HG03432 (cell line): Measurements from ENCODE around the gene SCAI.
A peak's percentile ranks its signal among the peaks of the same experiment; 100 is the strongest.
"Not testable (repeated sequence)": the region's sequence is repeated elsewhere in the genome, so short reads cannot be mapped to it uniquely, and the experiment has no call there.

Experiments used
- ATAC-seq: cut with Tn5 transposase; IDR thresholded peaks from one replicate; pipeline ENCODE4 v1.9.1; 2021; ENCODE audit warnings: mild to moderate bottlenecking, moderate library complexity; ENCODE audit not compliant: unreplicated experiment

Gene SCAI

GRCh38 chr9:125143377-125144090 lies at the start of gene SCAI:
Gene SCAI, minus strand, starts transcription at chr9:125143528. Its CDS starts 91 bp downstream, at chr9:125143437.
- ATAC-seq = peak; percentile 98

DNA sequence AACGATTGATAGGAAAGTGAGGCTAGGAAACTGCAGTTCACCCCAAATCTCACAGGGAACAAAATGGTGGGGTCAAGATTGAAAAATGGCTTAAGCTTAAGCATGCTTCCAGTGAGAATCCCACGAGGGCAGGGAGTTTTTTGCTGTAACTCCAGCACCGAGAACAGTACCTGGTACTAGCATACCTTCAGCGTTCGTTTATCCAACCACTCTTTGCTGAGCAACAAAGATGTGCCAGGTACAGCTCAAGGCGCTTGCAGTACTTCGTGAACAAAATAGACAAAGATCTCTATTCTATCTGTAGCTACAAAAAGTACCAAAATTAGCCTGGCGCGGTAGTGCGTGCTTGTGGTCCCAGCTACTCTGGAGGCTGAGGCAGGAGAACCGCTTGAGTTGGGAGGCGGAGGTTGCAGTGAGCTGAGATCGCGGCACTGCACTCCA lies 47.1 kb upstream of the SCAI start:
- ATAC-seq = no peak

DNA sequence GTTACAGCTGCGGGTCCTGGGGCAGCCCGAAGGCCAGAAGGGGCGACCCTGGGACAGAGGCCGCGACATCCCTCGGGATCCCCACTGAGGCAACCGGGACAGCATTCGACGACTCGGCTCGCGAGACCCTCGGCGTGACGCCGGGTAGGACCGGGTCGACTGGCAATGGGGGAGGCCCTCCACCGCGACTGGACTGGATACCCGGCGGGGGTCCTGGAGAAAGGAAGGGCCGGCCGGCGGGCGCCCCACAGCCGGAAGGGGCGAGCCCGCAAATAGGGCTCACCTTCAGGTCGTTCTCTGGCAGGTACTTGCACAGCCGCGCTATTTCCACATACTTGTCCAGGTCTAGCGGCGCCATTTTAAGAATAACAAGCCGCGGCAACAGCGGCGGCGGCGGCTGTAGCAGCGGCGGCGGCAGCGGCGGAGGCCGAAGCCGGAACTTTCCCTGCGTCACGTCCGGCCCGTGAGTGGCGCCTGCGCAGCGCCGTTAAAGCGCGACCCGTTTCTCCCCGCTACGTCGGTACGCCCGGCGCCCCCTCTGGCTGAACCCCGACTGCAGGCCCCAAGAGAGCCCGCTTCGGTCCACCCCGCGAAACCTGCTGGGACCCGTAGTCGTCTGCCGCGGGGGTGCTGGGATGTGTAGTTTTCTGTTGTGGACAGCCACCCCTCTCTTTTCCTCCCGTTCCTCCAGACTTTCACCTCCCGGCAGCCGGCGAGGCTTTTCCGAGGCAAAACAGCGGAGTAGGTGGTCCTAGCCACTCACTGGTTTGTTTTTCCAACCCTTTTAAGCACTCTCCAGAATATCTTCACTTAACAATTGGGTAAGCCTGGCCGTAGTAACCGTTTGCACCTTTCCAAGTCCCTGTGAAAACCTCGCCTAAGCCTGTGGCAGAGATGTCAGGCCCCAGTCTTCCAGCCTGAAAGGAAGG lies 46.3 kb upstream of the SCAI start, which contains the start of gene PPP6C:
Gene PPP6C, minus strand, starts transcription at position 443 of the 929 bp plus-strand sequence. Its CDS starts 85 bp downstream, at position 358.
- peak; percentile 95 for ATAC-seq

DNA sequence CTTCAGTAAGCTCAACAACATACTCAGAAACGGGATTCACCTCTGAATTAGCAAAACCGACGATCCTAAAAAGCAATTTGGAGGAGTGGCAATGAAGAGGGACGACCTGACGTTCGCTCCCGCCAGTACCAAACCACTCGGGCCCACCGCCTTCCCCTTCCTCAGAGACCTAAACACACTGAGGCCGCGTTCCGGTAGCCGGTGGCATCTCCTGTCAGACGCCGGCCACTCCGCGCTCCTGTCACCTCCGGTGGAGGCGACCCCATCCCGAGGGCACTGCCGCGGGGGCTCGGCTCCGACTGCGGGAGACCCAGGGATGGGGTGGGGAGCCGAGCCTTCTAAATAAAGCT lies 45.7 kb upstream of the SCAI start:
- peak; percentile 23 for ATAC-seq

DNA sequence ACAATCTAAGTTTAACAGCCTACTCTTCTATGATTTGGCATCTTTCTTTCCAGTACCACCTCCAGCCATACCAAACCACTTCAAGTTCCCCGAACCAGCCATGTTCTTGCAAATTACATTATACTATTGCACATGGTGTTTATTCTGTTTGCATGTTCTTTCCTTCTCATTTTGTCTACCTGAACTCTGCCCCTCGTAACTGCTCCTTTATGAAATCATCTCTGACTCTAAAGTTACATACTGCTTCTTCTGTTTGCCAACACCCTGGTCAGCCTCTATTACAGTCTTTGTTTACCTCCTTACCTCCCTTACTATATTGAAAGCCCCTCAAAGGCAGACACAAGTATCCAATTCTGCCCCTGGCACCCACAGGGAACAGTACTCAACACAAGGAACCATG lies 40.2 kb upstream of the SCAI start:
- no peak for ATAC-seq

- no peak for ATAC-seq
Measured at GRCh38 chr9:125183054-125183453, 39.7 kb upstream of the SCAI start.

- ATAC-seq = not testable (repeated sequence)
Measured at GRCh38 chr9:125181756-125182155, 38.4 kb upstream of the SCAI start.

DNA sequence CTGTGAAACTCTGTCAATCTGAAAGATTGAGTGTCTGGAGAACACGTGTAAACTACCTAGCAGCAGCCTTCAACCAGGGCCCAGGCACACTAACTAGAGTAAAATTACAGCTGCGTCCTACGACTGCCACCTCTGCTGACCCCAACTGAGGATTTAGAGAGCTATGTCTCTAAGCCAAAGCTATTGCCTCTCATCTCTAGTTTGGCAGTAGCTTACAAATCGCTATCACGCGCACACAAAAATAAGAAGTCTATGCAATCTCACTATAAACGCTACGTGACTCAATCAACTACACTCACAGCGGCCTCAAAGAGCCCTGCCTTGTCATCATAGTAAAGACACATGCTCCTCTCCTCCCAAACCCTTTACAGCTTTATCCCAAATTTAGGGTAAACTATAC lies 37.5 kb upstream of the SCAI start:
- no peak for ATAC-seq

DNA sequence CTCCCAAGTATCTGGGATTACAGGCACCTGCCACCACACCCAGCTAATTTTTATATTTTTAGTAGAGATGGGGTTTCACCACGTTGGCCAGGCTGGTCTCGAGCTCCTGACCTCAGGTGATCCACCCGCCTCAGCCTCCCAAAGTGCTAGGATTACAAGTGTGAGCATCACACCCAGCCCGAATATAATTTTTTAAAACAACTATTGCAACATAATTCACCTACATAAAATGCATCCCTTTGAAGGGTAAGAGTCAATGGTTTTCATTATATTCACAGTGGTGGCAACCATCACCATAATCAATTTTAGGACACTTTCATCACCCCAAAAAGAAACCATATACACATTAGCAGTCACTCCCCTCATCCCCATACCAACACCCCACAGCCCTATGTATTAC lies 36.4 kb upstream of the SCAI start:
- not testable (repeated sequence) for ATAC-seq

DNA sequence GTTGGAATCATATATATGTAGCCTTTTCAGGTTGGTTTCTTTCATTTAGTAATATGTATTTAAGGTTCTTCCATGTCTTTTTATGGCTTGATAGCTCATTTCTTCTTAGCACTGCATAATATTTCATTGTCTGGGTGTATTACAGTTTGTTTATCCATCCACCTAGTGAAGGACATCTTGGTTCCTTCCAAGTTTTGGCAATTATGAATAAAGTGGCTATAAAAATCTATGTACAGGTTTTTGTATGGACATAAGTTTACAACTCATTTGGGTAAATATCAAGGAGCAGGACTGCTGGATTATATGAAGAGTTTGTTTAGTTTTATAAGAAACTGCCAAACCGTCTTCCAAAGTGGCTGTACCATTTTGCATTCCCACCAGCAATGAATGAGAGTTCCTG lies 34.6 kb upstream of the SCAI start:
- no peak for ATAC-seq

DNA sequence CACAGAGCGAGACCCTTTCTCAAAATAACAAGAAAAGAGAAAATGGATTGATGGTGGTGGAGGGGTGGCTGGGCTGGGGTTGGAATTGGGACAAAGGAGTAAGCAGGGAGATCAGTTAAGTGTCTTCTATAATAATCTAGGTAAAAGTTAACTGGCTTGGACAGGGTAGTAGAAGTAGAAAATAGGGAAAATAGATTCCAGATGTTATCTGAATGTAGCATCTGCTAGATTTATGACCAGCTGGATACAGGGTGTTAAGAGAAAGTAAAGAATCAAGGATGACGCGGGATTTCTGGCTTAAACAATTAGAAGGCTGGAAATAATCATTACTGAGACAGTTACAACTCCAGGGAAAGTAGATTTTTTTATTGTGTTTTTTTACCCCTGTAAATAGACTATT lies 33.3 kb upstream of the SCAI start:
- no peak for ATAC-seq

DNA sequence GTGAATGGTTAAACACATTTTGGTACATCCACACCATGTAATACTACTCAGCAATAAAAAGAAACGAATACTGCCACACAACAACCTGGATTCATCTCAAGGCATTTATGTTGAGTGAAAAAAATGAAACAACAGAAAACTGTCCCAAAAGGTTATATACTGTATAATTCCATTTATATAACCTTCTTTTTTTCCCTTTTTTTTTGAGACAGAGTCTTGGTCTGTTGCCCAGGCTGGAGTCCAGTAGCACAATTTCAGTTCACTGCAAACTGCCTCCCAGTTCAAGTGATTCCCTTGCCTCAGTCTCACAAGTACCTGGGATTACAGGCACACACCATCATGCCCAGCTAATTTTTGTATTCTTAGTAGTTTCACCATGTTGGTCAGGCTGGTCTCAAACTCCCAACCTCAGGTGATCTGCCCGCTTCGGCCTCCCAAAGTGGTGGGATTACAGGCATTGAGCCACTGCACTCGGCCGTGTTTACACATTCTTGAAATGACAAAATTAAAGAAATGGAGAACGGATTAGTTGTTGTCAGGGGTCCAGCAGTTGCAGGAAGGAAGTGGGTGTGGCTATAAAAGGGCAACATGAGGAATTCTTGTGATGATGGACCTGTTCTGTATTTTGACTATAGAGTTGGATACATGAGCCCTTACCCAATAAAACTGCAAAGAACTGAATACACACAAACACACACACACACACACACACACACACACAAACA lies 28.9 kb upstream of the SCAI start:
- ATAC-seq = no peak

DNA sequence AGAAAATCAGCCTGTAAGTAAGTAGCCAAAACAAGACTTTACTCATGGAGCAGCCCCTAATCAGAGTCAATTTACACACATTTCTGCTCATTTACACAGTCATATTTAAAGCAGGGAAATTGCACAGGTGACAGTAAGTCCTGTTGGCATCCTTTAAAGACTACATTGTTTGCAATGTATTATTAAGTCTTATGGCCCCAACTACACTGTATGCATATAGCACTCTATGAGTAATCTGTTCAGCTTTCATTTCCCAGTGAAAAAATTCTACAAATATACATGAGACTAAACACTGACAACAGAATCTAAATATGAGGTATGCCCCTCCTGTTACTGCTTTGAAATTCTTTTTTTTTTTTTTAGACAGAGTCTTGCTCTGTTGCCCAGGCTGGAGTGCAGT lies 26.6 kb upstream of the SCAI start:
- no peak for ATAC-seq

DNA sequence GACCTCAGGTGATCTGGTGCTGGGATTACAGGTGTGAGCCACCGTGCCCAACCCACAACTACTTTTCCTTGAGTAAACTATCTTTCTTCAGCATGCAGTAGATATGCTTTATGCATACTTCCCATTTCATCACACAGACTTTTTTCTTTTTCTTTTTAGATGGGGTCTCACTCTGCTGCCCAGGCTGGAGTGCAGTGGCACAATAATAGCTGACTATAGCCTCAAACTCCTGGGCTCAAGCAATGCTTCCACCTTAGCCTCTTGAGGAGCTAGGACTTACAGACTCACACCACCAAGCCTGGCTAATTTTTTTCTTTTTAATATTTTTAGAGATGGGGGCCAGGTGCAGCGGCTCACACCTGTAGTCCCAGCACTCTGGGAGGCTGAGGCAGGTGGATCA lies 23.4 kb upstream of the SCAI start:
- no peak for ATAC-seq

GRCh38 chr9:125162891-125163290 lies 19.6 kb upstream of the SCAI start:
- ATAC-seq = not testable (repeated sequence)

GRCh38 chr9:125161284-125161918 lies 18.1 kb upstream of the SCAI start:
- no peak for ATAC-seq

- no peak for ATAC-seq
Measured at GRCh38 chr9:125160750-125161149, 17.4 kb upstream of the SCAI start.

- no peak for ATAC-seq
Measured at GRCh38 chr9:125156551-125156950, 13.2 kb upstream of the SCAI start.

DNA sequence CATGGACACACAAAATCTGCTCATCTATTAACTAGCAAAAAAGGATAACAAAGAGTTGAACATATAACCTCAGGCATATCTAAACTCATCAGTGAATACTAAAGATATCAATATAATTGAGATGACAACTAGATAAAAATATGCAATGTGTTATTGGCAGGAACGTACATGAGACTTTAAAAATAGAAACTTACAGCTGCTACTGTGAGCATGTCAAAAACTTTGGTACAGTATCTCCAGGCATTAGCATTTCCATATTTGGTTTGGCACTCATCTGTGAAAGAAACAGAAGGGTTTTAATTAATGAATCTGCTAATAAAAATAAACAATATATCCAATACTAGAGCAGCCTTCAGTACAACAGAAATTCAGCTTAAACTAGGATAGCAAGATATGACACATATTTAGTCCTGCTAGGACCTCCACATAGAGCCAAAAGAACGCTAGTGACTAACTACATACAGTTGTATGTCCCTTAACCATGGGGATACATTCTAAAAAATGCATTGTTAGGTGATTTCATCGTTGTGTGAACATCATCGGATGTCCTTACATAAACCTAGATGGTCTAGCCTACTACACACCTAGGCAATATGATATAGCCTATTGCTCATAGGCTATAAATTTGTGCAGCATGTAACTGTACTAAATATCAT lies 10.5 kb upstream of the SCAI start:
- ATAC-seq = no peak

GRCh38 chr9:125151730-125152129 lies 8.4 kb upstream of the SCAI start:
- ATAC-seq = no peak
